GM15510 (cell line): ENCODE data around the gene HTT.
A peak's percentile ranks its signal among the peaks of the same experiment; 100 is the strongest.

ENCODE experiments used
- POLR2A ChIP-seq: IDR thresholded peaks from 3 replicates; pipeline ENCODE4 v1.6.1; 2011; ENCODE audit warnings: borderline replicate concordance; ENCODE audit not compliant: insufficient read length; ENCODE audit errors: extremely low read depth

The HTT gene

DNA sequence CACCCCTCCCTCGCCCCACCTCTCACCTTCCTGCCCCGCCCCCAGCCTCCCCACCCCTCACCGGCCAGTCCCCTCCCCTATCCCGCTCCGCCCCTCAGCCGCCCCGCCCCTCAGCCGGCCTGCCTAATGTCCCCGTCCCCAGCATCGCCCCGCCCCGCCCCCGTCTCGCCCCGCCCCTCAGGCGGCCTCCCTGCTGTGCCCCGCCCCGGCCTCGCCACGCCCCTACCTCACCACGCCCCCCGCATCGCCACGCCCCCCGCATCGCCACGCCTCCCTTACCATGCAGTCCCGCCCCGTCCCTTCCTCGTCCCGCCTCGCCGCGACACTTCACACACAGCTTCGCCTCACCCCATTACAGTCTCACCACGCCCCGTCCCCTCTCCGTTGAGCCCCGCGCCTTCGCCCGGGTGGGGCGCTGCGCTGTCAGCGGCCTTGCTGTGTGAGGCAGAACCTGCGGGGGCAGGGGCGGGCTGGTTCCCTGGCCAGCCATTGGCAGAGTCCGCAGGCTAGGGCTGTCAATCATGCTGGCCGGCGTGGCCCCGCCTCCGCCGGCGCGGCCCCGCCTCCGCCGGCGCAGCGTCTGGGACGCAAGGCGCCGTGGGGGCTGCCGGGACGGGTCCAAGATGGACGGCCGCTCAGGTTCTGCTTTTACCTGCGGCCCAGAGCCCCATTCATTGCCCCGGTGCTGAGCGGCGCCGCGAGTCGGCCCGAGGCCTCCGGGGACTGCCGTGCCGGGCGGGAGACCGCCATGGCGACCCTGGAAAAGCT is at the start of gene HTT, which contains the start of gene HTT-AS:
Gene HTT, plus strand, starts transcription at position 604 of the 768 bp plus-strand sequence. Its CDS starts 145 bp downstream, at position 749.
Gene HTT-AS, minus strand, starts transcription at position 461 of the 768 bp plus-strand sequence.
- peak; percentile 65 for TF ChIP-seq POLR2A

DNA sequence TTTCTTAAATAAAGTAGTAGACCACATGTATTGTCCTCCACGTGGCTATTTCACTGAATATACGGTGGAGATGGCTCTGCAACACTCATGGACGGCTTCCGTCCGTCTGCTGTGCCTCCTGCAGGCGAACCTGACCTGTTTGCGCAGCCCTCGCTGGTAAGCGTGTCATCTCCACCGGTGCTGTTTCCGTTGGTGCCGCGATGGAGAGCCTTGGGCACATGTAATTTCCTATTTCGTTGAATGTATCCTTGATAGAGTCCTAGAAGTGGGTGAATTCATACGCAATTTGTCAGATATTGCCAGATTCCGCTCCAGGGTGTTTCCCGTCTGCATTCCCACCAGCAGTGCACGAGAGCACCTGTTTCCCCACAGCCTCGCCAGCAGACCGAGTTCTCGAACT is 48.6 kb upstream of the HTT start:
- TF ChIP-seq POLR2A: no peak

DNA sequence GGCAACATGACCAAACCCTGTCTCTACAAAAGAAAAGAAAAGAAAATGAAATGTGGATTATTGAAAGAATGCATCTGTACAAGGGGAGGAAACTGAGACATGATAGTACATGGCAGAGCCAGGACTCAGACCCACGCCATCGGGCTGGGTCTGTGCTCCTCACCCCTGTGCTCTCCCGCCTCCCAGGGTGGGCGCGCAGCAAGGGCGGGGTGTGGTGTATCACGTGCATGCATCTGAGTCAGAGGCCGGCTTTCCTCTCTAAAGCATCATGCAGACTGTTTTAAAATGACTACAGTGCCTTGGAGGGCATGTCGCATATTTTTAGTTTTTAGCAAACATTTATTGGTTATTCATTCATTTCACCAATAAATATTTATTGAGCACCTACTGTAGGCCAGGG is 47.9 kb upstream of the HTT start:
- TF ChIP-seq POLR2A: no peak

DNA sequence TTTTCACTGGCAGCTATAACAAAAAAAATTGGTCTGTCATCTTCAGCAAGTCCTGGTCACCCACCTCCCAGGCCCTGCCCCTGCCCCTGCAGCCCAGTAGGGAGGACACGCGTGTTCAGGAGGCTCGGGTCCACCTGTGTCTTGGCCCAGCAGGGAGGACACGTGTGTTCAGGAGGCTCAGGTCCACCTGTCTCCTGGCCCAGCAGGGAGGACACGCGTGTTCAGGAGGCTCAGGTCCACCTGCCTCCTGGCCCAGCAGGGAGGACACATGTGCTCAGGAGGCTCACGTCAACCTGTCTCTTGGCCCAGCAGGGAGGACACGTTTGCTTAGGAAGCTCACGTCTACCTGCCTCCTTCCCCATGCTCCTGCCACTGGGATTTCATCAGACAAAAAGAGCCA is 45.0 kb upstream of the HTT start:
- TF ChIP-seq POLR2A: no peak

DNA sequence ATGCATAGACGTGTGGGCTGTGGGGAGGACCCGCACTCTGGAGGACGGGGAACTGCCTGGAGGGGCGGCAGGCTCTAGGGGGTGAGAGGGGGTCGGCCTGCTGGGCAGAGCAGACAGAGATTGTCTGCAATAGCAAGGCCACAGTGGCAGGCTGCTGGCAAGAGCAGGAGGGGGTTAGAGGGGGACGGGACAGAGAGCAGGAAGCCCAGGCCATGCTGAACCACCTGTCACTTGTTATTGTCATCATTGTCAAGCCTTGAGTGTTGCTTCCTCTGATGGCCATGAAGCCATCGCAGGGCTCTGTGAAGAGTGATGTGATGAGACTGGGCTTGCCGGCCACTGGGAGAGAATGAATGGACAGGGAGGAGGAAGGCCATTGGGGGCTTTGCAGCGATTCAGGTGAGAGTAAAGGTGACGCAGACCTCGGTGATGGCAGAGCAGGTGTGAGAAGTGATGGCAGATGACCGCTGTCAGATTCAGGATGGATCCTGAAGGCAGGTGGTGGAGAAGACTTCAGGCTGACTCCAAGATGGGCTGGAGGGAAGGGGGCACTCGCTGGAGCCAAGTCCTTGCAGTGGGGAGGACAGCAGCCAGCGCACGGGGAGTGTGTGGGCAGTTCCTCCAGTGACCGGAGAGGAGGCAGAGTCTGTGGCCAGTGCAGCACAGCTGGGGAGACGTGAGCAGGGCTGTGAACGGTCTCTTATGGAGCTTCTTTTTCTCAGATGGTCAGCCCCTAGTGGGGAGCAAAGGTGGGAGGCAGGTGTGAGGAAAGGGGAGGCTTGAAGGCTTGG is 43.7 kb upstream of the HTT start:
- TF ChIP-seq POLR2A: no peak

DNA sequence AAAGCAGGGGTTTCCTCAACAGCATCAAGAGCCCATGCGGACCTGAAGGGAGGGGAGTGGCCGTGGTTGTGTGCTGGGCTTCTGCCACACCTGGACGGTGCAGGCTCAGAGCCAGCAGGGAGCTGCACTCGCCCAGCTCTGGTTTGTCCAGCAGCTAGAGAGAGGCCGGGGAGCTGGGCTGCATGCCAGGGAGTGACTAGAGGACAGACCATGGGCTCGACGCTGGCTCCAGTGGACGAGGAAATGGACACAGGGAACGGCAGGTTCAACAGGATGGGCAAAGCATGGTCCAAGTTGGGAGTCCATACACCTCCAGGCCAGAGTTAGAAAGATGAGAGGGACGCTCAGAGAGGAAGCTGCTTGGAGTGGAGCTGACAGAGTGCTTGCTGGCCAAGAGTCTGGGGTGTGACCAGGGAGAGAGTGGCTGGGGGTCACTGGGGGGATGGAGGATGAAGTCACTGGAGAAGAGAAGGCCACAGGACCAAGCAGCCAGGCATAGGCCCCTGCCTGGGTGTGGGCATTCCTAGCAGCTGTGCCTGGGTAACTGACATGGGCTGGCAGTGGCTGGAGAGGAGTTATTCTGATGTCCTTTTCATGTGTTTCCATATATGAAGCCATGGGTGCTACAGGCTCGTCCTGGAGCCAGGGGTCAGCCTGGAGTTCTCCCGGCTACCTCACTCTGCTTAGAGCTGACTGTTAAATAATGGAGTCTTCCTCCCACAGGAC is 43.0 kb upstream of the HTT start:
- no peak for TF ChIP-seq POLR2A

DNA sequence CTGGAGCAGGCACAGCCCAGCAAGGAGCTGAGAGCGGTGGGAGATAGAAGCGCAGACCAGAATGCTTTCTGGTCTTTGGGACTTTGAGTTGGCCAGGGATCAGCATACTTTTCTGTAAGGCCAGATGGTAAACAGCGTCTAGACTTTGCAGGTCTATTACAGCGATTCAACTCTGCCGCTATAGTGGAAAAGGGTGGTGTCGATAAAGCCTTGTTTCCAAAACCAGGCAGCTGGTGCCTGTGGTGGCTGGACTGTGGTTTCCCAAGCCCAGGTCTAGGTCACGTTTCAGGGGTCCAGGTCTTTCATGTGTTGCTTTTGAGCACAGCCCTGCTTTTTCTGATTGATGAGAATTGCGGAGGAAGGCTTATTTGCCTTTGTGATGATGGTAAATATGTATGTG is 40.2 kb upstream of the HTT start:
- TF ChIP-seq POLR2A: no peak

DNA sequence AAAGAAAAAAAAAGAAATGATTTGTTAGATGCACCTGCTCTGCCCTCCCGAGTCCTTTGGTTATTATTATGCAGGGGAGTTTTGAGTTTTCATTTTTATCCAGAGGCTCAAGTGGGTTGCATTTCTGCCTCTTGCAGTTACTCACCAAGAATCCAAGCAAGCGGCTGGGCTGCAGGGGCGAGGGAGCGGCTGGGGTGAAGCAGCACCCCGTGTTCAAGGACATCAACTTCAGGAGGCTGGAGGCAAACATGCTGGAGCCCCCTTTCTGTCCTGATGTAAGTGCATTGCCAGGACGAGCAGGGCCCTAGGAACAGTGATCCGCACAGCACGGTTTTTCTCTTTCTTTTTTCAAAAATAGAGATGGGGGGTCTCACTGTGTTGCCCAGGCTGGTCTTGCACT is 39.2 kb upstream of the HTT start:
- no peak for TF ChIP-seq POLR2A

DNA sequence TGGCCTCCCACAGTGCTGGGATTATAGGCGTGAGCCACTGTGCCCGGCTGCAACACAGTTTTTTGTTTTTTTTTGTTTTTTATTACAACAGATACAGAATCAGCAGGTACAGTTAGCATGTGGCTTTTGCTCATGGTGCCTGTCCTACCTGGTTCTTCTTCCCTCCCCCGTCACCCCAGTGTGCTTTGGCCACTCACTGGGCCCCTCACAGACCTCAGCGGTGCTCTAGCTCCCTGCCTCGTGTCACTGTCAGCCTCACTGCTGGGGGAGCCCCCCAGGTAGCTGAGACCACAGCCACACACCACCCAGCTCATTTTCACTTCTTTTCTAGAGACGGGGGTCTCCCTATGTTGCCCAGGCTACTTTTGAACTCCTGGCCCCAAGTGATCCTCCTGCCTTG is 38.8 kb upstream of the HTT start:
- TF ChIP-seq POLR2A: no peak

DNA sequence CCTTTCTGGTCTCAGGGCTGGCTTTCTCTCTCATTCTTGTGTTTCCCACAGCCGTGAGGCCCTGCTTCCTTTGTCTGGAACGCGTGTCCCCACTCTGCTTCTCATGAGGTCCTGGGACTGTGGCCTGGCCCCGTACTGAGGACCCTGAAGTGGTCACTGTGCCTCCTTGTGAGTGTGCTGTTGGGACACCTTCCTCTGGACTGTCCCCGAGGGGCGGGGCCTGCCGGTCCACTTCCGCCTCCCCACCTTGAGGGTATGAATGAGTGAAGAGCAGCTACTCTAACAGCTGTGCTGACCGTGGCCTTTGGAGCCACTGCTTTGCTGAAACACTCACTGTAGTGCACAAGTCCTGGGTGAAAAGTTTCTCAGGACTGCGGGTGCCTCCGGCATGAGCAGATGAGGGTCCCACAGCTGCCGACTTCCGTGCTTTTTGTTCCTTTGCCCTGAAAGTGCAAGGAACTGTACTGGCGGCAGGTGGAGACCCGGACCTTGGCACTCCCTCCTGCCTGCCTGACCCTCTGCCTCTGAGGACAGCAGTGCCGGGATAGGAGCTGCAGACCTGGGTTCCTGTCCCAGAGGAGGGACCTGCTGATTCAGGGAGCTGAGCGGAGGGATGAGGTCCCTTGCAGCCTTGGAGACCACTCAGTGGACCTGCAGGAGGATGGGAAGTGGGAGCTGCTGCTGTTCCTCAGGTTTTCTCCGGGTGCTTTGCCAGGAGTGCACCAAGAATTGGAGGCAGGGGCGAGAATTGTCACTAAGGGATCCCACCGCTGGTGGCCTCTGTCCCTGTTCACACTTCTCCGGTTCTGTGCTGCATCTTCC is 38.1 kb upstream of the HTT start:
- TF ChIP-seq POLR2A: no peak

DNA sequence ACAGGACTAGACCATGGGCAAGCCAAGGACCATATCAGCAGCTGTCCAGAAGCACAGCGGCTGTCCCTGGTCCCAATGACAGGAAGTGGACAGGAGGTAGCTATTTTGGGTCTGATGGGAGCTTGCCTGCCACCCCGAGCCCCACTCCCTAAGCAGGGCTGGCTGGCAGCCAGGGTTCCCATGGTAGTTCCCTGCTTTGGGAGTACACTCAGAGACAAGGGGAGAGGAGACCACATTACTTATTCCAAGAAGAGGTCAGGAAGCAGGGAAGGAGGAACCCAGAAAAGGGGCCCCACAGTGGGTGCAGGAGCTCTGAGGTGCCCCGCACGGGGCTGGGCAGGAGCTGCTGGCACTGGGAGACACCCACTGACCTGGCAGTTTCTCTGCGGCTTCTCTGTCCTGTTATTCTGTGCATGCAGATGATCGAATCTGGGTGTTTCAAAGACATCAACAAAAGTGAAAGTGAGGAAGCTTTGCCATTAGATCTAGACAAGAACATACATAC is 36.5 kb upstream of the HTT start:
- TF ChIP-seq POLR2A: no peak

DNA sequence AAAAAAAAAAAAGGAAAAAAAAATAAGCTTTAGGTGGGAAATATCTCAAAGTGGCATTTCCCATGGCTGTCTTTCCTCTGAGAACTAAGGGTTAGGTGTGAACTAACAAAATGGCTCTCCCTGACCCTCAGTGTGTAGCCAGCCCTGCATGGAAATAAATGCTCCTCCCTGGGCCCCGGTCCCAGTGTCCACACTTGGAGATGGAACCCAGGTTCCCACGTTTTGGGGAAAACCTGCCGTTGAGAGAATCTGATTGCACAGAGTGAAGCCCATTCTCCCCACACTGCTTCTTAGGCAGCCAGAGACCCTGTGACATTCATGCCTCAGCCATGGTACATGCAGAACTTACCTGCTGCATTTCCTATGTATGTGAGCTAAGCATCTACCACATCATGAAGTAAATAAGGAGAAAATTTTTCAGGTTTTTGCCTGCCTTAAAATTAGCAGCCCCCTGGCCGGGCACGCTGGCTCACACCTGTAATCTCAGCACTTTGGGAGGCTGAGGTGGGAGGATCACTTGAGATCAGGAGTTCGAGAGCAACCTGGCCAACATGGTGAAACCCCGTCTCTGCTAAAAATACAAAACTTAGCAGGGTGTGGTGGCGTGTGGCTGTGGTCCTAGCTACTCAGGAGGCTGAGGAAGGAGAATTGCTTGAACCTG is 34.6 kb upstream of the HTT start:
- TF ChIP-seq POLR2A: no peak

DNA sequence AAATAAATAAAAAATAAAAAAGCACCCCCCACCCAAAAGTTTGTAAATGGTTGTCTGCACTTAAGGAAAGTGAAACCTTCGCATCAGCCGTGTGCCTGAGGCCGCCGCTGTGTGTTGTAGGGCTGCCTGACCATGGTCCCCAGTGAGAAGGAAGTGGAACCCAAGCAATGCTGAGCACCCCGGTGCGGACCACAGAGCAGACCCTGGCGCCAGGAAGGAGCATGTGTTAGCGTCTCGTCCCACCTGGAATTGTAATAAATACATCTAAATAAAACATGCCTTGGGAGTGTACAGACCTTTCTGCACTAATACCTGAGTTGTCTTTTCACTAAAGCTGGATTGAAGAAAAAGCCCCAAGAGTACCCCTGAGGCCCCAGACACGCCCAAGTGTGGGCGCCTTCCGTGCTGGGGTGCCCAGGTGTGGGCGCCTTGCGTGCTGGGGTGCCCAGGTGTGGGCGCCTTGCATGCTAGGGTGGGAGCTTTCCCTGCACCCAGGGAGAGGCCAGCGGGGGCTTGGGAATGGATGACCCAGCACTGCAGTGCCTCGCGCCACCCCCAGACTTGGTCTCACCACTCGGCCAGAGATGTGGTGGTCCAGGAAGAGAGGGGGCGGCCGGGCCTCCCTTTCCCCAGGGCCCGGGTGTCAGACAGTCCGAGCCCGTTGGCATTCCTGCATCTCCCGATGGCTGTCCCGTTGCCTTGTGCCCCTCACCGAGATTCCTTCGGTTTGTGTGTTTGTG is 33.9 kb upstream of the HTT start:
- peak; percentile 30 for TF ChIP-seq POLR2A
